NCI-H1417 (cell line): ENCODE measurements around the gene LANCL2.
"Not testable (repeated sequence)": the region's sequence is repeated elsewhere in the genome, so short reads cannot be mapped to it uniquely, and the experiment has no call there.

Experiments
- DNase-seq, 3 experiments: peaks; one replicate each; lab custom pipeline; 2025; lab: John Stamatoyannopoulos, UW

The LANCL2 gene

GRCh38 chr7:55405856-55406541 lies 40.9 kb downstream of the LANCL2 start:
- DNase-seq: no peak

GRCh38 chr7:55409482-55410225 lies 44.5 kb downstream of the LANCL2 start:
- peak in 2 of 3 experiments; percentile 27 to 57 for DNase-seq

- no peak for DNase-seq
These were observed 45.6 kb downstream of the LANCL2 start for GRCh38 chr7:55410667-55411239.

- no peak for DNase-seq
These were observed 46.7 kb downstream of the LANCL2 start for GRCh38 chr7:55411844-55412243.

DNA sequence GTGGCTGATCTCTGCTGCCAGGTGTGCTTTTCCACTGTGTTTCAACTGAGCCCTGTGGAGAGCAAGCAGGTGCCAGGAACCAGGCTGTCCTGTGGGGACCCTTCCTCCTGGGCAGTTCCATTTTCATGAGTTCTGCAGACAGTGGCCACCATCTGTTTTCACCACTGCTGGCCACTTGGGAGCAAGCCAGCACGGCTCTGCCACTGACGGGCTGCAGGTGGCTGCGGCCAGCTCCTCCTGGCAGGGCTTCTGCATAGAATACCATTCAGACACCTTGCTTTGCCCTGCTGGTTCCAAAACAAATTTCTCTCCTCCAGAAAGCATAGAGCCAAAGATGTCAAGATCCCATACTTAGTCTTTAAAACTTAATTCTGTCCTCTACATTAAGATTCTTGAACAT lies 48.3 kb downstream of the LANCL2 start:
- DNase-seq: peak in 1 of 3 experiments; percentile 31

- DNase-seq: peak; percentile 67 to 86 (median 74)
These were observed 50.1 kb downstream of the LANCL2 start for GRCh38 chr7:55415173-55415778.

DNA sequence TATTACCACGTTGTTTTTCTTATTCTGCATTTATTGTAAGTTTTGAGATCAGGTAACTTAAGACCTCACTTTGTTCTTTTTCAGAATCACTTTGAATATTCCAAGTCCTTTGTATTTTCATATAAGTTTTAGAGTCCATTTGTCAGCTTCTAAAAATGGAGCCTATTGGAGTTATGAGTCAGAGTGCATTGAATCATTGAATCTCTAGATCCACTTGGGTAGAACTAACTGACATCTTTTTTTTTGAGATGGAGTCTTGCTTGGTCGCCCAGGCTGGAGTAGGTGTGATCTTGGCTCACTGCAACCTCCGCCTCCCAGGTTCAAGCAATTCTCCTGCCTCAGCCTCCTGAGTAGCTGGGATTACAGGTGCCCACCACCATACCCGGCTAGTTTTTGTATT lies 52.3 kb downstream of the LANCL2 start:
- not testable (repeated sequence) for DNase-seq

GRCh38 chr7:55420530-55420929 lies 55.4 kb downstream of the LANCL2 start:
- DNase-seq: peak in 2 of 3 experiments; percentile 13 to 65

- DNase-seq: no peak
These were observed 58.2 kb downstream of the LANCL2 start for GRCh38 chr7:55423277-55423711.

- DNase-seq: no peak
These were observed 58.8 kb downstream of the LANCL2 start for GRCh38 chr7:55423891-55424290.

- no peak for DNase-seq
These were observed 60.1 kb downstream of the LANCL2 start for GRCh38 chr7:55425141-55425752.

GRCh38 chr7:55426676-55427075 lies 61.5 kb downstream of the LANCL2 start:
- no peak for DNase-seq

- no peak for DNase-seq
These were observed 62.2 kb downstream of the LANCL2 start for GRCh38 chr7:55427342-55427741.

DNA sequence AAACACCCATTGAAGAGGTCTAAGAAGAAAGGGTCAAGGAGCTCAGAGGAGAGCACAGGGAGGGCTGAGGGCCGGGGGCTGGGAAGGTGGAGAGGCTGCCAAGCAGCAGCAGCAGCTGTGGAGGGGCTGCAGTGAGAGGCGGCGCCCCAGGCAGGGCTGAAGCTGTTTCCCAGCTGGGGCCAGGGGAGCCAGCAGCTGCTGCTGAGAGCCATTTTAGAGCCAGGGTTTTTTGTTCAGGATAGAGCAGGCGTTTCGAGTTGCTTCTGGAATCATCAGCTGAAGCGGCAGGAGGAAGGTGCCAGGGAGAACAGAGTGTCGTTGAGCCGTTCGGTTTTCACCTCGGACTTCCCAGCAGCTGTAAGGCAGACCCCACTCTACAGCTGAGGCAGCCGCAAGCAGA lies 62.7 kb downstream of the LANCL2 start:
- peak; percentile 22 to 62 (median 61) for DNase-seq

GRCh38 chr7:55429835-55430499 lies 64.8 kb downstream of the LANCL2 start:
- DNase-seq: no peak

GRCh38 chr7:55431898-55432297 lies 66.8 kb downstream of the LANCL2 start:
- DNase-seq: no peak

DNA sequence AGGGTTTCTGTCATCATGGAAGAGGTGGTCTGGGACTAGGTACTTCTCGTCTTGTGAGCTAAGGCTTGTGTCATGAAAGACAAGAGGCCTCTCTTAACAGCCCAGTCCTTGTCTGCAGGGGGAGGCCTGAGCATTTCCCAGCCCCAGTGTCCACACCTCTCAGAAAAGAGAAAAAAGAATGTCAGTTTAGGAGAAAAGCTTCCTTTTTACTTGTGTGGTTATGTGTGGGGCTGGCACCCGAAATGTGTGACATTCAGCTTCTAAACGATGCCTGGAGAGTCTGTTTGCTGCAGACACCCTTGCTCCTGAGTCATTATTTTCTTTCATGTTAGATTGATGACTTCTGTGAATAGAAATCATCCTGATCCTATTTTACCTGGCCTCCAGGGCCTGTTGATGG lies 67.4 kb downstream of the LANCL2 start:
- no peak for DNase-seq

DNA sequence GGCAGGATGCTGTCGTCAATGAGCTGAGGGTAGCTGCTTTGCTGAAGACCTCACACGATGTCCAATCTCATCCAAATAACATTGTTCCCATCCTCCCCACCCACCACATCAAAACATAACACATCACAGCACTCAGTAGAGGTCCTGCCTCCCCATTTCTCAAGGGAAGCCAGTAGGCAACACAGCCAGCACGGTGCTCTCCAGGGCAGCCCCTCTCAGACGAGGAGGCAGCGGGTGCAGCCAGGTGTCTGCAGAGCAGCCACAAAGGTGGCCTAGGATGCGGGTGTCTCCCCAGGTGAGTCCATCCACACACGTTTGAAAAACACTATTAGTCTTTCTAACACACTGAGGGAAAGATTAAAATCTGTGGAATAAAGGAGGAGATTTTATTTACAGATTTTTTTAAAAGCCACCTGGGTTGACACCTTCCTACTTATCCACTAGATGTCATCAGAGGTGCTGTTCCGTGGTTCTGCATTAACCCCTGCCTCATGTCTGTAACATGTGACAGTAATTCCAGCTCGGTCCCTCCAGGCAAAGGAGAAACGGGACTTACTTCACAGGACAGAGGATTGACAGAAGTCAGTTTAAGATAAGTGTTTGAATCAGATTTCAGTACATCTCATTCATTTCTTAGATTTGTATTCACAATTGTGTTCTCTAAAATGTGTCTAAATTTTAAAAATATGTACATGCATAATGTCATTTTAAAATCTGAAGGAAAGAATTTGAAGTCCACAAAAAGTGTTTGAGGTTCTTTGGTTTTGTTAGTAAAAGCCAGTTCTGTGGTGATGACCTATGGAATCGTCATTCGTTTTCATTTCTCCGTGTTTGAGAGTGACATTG lies 68.0 kb downstream of the LANCL2 start:
- DNase-seq: peak; percentile 35 to 76 (median 41)

- no peak for DNase-seq
These were observed 70.3 kb downstream of the LANCL2 start for GRCh38 chr7:55435466-55435865.

GRCh38 chr7:55436457-55436856 lies 71.3 kb downstream of the LANCL2 start:
- no peak for DNase-seq

- DNase-seq: no peak
These were observed 72.2 kb downstream of the LANCL2 start for GRCh38 chr7:55437375-55437774.
